ENCODE results near the gene C1orf198.
A peak's percentile ranks its signal among the peaks of the same experiment; 100 is the strongest.

Gene C1orf198

GRCh38 chr1:230869500-230869899 is 1.2 kb upstream of the C1orf198 start:
- no peak overlapping the region for H3K4me3 ChIP-seq (ENCODE audit: low read depth, low read length)
- no peak for TF ChIP-seq CTCF (IDR thresholded peaks at IDR 0.05; ENCODE audit: low read depth, low read length)
- no peak for TF ChIP-seq MYC (IDR thresholded peaks at IDR 0.05; ENCODE audit: low read depth, low read length)
- TF ChIP-seq MAX (IDR thresholded peaks at IDR 0.05; ENCODE audit: low read depth, low read length): no peak
- TF ChIP-seq POLR2A (IDR thresholded peaks at IDR 0.05; ENCODE audit: extremely low read depth, insufficient read length): no peak
- no peak for DNase-seq (ENCODE audit: low read depth)

- H3K4me3 ChIP-seq (ENCODE audit: low read depth, low read length): peak overlapping the region; percentile 53
- peak; percentile 57 for DNase-seq (ENCODE audit: low read depth)
- TF ChIP-seq MAX (IDR thresholded peaks at IDR 0.05; ENCODE audit: low read depth, low read length): peak; percentile 79
- TF ChIP-seq CTCF (IDR thresholded peaks at IDR 0.05; ENCODE audit: low read depth, low read length): no peak
- peak; percentile 54 for TF ChIP-seq MYC (IDR thresholded peaks at IDR 0.05; ENCODE audit: low read depth, low read length)
Measured at GRCh38 chr1:230868736-230869385, 540 bp upstream of the C1orf198 start.

GRCh38 chr1:230867101-230867902 is 1.0 kb downstream of the C1orf198 start:
- H3K4me3 ChIP-seq (ENCODE audit: low read depth, low read length): peak overlapping the region; percentile 70
- no peak for TF ChIP-seq MYC (IDR thresholded peaks at IDR 0.05; ENCODE audit: low read depth, low read length)
- no peak for TF ChIP-seq MAX (IDR thresholded peaks at IDR 0.05; ENCODE audit: low read depth, low read length)
- no peak for TF ChIP-seq CTCF (IDR thresholded peaks at IDR 0.05; ENCODE audit: low read depth, low read length)
- no peak for TF ChIP-seq POLR2A (IDR thresholded peaks at IDR 0.05; ENCODE audit: extremely low read depth, insufficient read length)
- no peak for DNase-seq (ENCODE audit: low read depth)

- no peak for DNase-seq (ENCODE audit: low read depth)
- TF ChIP-seq POLR2A (IDR thresholded peaks at IDR 0.05; ENCODE audit: extremely low read depth, insufficient read length): no peak
- no peak for TF ChIP-seq MYC (IDR thresholded peaks at IDR 0.05; ENCODE audit: low read depth, low read length)
- no peak for TF ChIP-seq MAX (IDR thresholded peaks at IDR 0.05; ENCODE audit: low read depth, low read length)
- no peak for TF ChIP-seq CTCF (IDR thresholded peaks at IDR 0.05; ENCODE audit: low read depth, low read length)
- H3K4me3 ChIP-seq (ENCODE audit: low read depth, low read length): no peak overlapping the region
Measured at GRCh38 chr1:230866171-230867070, 1.9 kb downstream of the C1orf198 start.

- TF ChIP-seq MAX (IDR thresholded peaks at IDR 0.05; ENCODE audit: low read depth, low read length) (no peak), MYC (IDR thresholded peaks at IDR 0.05; ENCODE audit: low read depth, low read length) (no peak)
- DNase-seq (ENCODE audit: low read depth): no peak
- no peak overlapping the region for H3K4me3 ChIP-seq (ENCODE audit: low read depth, low read length)
Measured at GRCh38 chr1:230865062-230865817, 3.1 kb downstream of the C1orf198 start.

All from NB4 (cell line).